ENCODE measurements around the gene MEG3.

Gene MEG3

GRCh38 chr14:100786131-100786530 lies 39.8 kb upstream of the MEG3 start:
- Histone ChIP-seq H3K4me3 (ENCODE audit: insufficient read depth, low read length, poor library complexity, severe bottlenecking) (no peak overlapping the region), H3K27me3 (ENCODE audit: low read length) (no peaks in the 10 kb centered on the region), H3K9me2 (replicated peaks; ENCODE audit: insufficient read depth, low read length) (no peaks in the 10 kb centered on the region), H2AFZ (ENCODE audit: low read depth, low read length, severe bottlenecking) (no peak overlapping the region), H3K36me3 (ENCODE audit: low read length) (no peaks in the 10 kb centered on the region), H3K27ac (ENCODE audit: low read depth, low read length) (no peak overlapping the region), H3F3A (ENCODE audit: insufficient read depth) (no peaks in the 10 kb centered on the region), H3K9me3 (ENCODE audit: insufficient read depth, low read length) (no peaks in the 10 kb centered on the region), H3K4me2 (ENCODE audit: low read depth, low read length, poor library complexity, severe bottlenecking) (no peak overlapping the region), H3K79me2 (ENCODE audit: insufficient read depth, low read length) (no peaks in the 10 kb centered on the region), H4K20me1 (ENCODE audit: low read depth, low read length) (no peaks in the 10 kb centered on the region), H3K9ac (ENCODE audit: low read length) (no peak overlapping the region)
- TF ChIP-seq EZH2phosphoT487 (conservative IDR thresholded peaks at IDR 0.05; ENCODE audit: low read length) (no peak), CTCF (IDR thresholded peaks at IDR 0.05; ENCODE audit: insufficient read depth, low read length, poor library complexity, severe bottlenecking) (no peak)

DNA sequence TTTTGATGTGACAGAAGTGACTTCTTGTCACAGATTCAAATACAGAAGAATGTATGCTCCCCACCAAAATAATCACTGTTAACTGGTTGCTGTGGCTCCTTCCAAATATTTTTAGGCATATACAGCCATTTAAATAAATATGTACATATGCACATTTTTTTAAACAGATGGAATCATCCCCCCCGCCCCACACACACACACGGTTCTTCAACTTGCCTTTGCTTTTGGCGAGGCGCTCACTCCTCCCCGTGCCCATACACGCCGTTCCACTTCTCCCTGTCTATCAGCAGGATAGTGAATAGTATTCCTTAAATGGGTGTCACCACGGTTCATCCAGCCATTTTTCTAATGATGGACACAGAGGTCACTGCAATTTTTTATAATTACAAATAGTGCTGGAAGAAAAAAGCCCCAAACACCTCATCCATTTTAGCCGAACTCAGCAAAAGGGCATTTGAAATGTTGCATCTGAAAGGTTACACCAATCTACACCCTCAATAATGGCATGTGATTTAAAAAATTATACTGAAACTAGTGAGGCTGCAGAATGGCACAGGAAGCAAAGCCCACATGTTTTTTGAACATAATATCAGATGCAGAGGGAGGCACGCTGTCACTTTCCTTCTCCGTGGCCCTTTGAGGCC lies 39.2 kb upstream of the MEG3 start:
- H3F3A ChIP-seq (ENCODE audit: insufficient read depth): no peaks in the 10 kb centered on the region
- H3K27ac ChIP-seq (ENCODE audit: low read depth, low read length): no peak overlapping the region

GRCh38 chr14:100787659-100788058 lies 38.3 kb upstream of the MEG3 start:
- H3F3A ChIP-seq (ENCODE audit: insufficient read depth): no peaks in the 10 kb centered on the region
- H3K9me2 ChIP-seq (replicated peaks; ENCODE audit: insufficient read depth, low read length): no peaks in the 10 kb centered on the region
- no peaks in the 10 kb centered on the region for H3K27me3 ChIP-seq (ENCODE audit: low read length)
- no peak overlapping the region for H3K4me3 ChIP-seq (ENCODE audit: insufficient read depth, low read length, poor library complexity, severe bottlenecking)
- H3K4me2 ChIP-seq (ENCODE audit: low read depth, low read length, poor library complexity, severe bottlenecking): no peak overlapping the region
- no peaks in the 10 kb centered on the region for H3K36me3 ChIP-seq (ENCODE audit: low read length)
- H3K9ac ChIP-seq (ENCODE audit: low read length): no peak overlapping the region
- H2AFZ ChIP-seq (ENCODE audit: low read depth, low read length, severe bottlenecking): no peak overlapping the region
- no peaks in the 10 kb centered on the region for H3K9me3 ChIP-seq (ENCODE audit: insufficient read depth, low read length)
- no peaks in the 10 kb centered on the region for H4K20me1 ChIP-seq (ENCODE audit: low read depth, low read length)
- no peaks in the 10 kb centered on the region for H3K79me2 ChIP-seq (ENCODE audit: insufficient read depth, low read length)
- TF ChIP-seq CTCF (IDR thresholded peaks at IDR 0.05; ENCODE audit: insufficient read depth, low read length, poor library complexity, severe bottlenecking) (no peak), EZH2phosphoT487 (conservative IDR thresholded peaks at IDR 0.05; ENCODE audit: low read length) (no peak)
- H3K27ac ChIP-seq (ENCODE audit: low read depth, low read length): no peak overlapping the region

More for the DNA sequence above, 39.2 kb upstream of the MEG3 start:
- Histone ChIP-seq H3K4me2 (ENCODE audit: low read depth, low read length, poor library complexity, severe bottlenecking) (no peak overlapping the region), H3K9me2 (replicated peaks; ENCODE audit: insufficient read depth, low read length) (no peaks in the 10 kb centered on the region), H3K9me3 (ENCODE audit: insufficient read depth, low read length) (no peaks in the 10 kb centered on the region), H3K9ac (ENCODE audit: low read length) (no peak overlapping the region), H3K36me3 (ENCODE audit: low read length) (no peaks in the 10 kb centered on the region), H2AFZ (ENCODE audit: low read depth, low read length, severe bottlenecking) (no peak overlapping the region), H3K27me3 (ENCODE audit: low read length) (no peaks in the 10 kb centered on the region), H3K4me3 (ENCODE audit: insufficient read depth, low read length, poor library complexity, severe bottlenecking) (no peak overlapping the region), H4K20me1 (ENCODE audit: low read depth, low read length) (no peaks in the 10 kb centered on the region), H3K79me2 (ENCODE audit: insufficient read depth, low read length) (no peaks in the 10 kb centered on the region)
- TF ChIP-seq CTCF (IDR thresholded peaks at IDR 0.05; ENCODE audit: insufficient read depth, low read length, poor library complexity, severe bottlenecking): no peak
- TF ChIP-seq EZH2phosphoT487 (conservative IDR thresholded peaks at IDR 0.05; ENCODE audit: low read length): no peak
